Thoracic aorta (tissue), 2 donors: ENCODE data around the gene UBE2R2. TPM values are rescaled to one million over a fixed set of nuclear protein-coding genes. Genes with fewer than 3 reads are reported as not detected.
"Not testable (repeated sequence)": the region's sequence is repeated elsewhere in the genome, so short reads cannot be mapped to it uniquely, and the experiment has no call there.

Experiments
- ATAC-seq: fragments of 150-250 bp; one replicate; pipeline ENCODE4 v1.8.0; 2017; ENCODE audit warnings: low read depth; ENCODE audit not compliant: insufficient number of reproducible peaks, low FRiP score
- DNase-seq: peaks from one replicate; pipeline ENCODE4 v3.0.0-alpha.2; 2020; ENCODE audit warnings: low spot score
- H3K27ac ChIP-seq, 2 donors: fragments of 200-600 bp; sonication (generic); 1 replicate in 1 of 2; 2 replicates in 1 of 2; pipeline ENCODE4 v1.5.1; 2016; ENCODE audit warnings: mild to moderate bottlenecking in 2 of 2, moderate library complexity in 2 of 2
- H3K27me3 ChIP-seq: fragments of 200-600 bp; sonication (generic); replicated peaks from 2 replicates; pipeline ENCODE4 v1.6.0; 2016; ENCODE audit warnings: mild to moderate bottlenecking; ENCODE audit not compliant: insufficient read depth
- H3K36me3 ChIP-seq: fragments of 200-600 bp; sonication (generic); one replicate; pipeline ENCODE4 v1.5.1; 2016
- H3K4me1 ChIP-seq, 2 donors: fragments of 200-600 bp; sonication (generic); 1 replicate in 1 of 2; 2 replicates in 1 of 2; pipeline versions ENCODE4 v1.5.1 to v1.6.0; 2016; ENCODE audit warnings: low read depth in 2 of 2, mild to moderate bottlenecking in 1 of 2; ENCODE audit not compliant: control insufficient read depth in 1 of 2
- H3K4me3 ChIP-seq: fragments of 200-600 bp; sonication (generic); 2 replicates; pipeline ENCODE4 v1.5.1; 2016; ENCODE audit warnings: mild to moderate bottlenecking
- H3K9me3 ChIP-seq: fragments of 200-600 bp; sonication (generic); 2 replicates; pipeline ENCODE4 v1.5.1; 2016
- total RNA-seq, 2 donors: library from RNA; depleted of rRNA; stranded (reverse); fragments of >200 nt; gene quantifications; one replicate each; pipeline versions ENCODE4 v1.1.0 to v1.2.3, GENCODE V29; 2016
- TF ChIP-seq, protein P1 (sequence below): fragments of 200-600 bp; sonication (generic); IDR thresholded peaks from one replicate; pipeline ENCODE4 v1.5.1; 2019; ENCODE audit warnings: antibody characterized with exemption

Gene UBE2R2
- total RNA-seq, 2 donors from 2014 or later, result 21.3 to 32.5 TPM

DNA sequence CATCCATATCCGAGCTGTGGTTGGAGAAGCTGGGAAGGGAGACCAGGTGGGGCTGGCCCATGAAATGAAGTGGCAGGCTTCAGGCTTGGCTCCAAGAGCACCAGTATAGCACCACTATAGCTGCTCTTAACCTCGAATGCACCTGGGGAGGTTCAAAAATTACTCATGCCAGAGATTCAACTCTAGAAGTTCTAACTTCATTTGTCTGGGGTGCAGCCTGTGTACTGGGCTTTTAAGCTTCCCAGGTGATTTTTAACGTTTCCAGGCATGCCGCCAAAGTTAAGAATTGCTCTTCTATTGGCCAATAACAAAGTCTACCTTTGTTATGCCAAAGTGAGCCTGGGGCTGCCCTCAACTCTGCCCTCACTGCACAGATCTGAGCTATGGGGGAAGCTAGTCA is 21.1 kb upstream of the UBE2R2 start:
- TF ChIP-seq, protein P1, sequence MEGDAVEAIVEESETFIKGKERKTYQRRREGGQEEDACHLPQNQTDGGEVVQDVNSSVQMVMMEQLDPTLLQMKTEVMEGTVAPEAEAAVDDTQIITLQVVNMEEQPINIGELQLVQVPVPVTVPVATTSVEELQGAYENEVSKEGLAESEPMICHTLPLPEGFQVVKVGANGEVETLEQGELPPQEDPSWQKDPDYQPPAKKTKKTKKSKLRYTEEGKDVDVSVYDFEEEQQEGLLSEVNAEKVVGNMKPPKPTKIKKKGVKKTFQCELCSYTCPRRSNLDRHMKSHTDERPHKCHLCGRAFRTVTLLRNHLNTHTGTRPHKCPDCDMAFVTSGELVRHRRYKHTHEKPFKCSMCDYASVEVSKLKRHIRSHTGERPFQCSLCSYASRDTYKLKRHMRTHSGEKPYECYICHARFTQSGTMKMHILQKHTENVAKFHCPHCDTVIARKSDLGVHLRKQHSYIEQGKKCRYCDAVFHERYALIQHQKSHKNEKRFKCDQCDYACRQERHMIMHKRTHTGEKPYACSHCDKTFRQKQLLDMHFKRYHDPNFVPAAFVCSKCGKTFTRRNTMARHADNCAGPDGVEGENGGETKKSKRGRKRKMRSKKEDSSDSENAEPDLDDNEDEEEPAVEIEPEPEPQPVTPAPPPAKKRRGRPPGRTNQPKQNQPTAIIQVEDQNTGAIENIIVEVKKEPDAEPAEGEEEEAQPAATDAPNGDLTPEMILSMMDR, result no peak
- Histone ChIP-seq H3K36me3 (no peaks in the 10 kb centered on the region), H3K27me3 (no peaks in the 10 kb centered on the region), H3K27ac (no peak overlapping the region), H3K4me3 (no peak overlapping the region), H3K4me1 (no peaks in the 10 kb centered on the region), H3K9me3 (no peaks in the 10 kb centered on the region)
- no peak for DNase-seq
- ATAC-seq, result no peak

DNA sequence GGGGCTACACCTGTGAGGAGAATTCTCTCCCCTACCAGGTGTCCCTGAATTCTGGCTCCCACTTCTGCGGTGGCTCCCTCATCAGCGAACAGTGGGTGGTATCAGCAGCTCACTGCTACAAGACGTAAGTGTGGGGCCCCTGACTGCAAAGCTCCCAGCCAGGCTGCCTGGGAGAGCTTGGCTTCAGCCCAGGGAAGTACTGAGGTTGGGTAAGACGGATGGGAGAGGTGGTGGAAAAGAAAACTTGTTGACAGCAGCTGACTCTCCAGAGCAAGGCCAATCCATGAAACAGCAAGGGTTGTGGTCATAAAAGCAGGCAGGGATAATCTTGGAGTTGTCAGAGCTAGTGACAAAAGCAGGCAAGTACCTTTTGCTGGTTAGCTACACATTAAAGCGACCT is 20.3 kb upstream of the UBE2R2 start:
- not testable (repeated sequence) for DNase-seq, H3K4me3 ChIP-seq, H3K36me3 ChIP-seq, H3K27ac ChIP-seq, H3K9me3 ChIP-seq, H3K4me1 ChIP-seq, ATAC-seq, H3K27me3 ChIP-seq

- Histone ChIP-seq H3K36me3 (no peaks in the 10 kb centered on the region), H3K9me3 (no peaks in the 10 kb centered on the region), H3K27me3 (no peaks in the 10 kb centered on the region), H3K4me1 (no peaks in the 10 kb centered on the region), H3K4me3 (no peak overlapping the region), H3K27ac (no peak overlapping the region)
- DNase-seq (no peak), ATAC-seq (no peak)
- TF ChIP-seq, protein P1, result no peak
These were observed 19.1 kb upstream of the UBE2R2 start for GRCh38 chr9:33797837-33798236.

DNA sequence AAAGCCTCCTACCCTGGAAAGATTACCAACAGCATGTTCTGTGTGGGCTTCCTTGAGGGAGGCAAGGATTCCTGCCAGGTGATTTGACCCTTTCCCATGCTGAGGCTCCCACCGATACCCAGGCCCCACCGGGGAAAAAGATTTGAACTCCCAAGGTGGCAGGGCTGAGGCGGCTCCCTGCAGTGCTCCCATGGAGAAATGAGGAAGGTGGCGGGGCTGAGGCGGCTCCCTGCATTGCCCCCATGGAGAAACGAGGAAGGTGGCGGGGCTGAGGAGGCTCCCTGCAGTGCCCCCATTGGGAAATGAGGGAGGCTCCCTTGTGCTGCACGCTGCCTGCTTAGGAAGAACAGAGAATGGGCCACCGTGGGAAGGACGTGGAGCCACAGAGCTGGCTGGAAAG is 18.4 kb upstream of the UBE2R2 start:
- Histone ChIP-seq H3K4me3 (no peak overlapping the region), H3K4me1 (no peaks in the 10 kb centered on the region), H3K27me3 (no peaks in the 10 kb centered on the region), H3K36me3 (no peaks in the 10 kb centered on the region), H3K9me3 (no peaks in the 10 kb centered on the region), H3K27ac (no peak overlapping the region)
- ATAC-seq (no peak), DNase-seq (no peak)
- TF ChIP-seq, protein P1, result no peak

DNA sequence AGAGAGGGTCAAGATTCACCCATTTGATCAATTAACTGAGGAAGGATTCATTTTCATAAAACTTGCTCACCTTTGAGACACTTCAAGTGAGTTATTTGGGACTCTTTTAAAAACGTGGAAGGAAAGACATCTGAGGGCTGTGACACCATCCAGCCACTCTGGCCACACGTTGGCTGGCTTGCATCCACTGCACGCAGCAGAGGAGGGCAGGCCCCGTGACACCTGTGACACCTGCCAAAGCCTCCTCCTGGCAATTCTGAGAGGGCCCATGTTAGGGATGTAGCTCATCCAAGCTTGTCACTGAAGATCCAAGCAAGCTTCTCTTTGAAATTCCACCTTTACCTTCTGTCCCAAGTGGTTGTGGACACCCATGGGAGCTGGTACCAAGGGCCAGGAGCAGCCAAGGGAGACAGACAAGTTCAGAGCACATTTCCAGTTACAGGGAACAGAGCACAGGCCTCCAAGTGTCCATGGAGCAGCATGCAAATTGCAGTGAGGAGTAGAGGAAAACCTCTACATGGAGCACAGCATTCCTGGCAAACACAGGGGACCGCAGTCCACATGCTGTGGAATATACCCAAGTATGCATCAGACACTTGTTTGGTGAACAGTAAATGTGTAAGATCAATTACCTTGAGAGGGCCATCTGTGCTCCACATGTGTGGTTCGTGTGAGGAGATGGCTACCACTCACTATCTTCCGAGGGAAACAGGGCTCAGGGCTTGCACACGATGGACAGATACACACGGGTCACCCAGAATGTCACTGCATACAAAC is 16.8 kb upstream of the UBE2R2 start:
- DNase-seq (no peak), ATAC-seq (no peak)
- Histone ChIP-seq H3K27ac (no peak overlapping the region), H3K27me3 (no peaks in the 10 kb centered on the region), H3K36me3 (no peaks in the 10 kb centered on the region), H3K4me3 (no peak overlapping the region), H3K9me3 (no peaks in the 10 kb centered on the region), H3K4me1 (no peaks in the 10 kb centered on the region)
- TF ChIP-seq, protein P1, result no peak

DNA sequence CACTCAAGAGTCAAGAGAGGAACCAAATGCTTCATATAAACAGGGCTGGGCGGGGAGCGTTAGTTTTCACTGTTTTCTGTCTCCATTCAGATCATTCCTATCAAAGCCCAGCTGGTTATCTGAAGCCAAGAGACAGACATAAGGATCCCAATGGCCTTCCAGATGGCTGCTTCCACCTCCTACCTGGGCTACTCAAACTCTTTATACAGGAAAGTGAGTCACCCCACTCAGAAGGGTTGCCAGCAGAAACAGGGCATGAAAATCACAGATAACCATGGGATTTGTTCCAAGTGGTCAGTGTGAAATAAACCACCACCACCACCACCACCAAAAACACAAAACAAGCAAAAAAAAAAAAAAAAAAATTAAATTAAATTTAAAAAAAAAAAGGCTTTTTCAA is 16.1 kb upstream of the UBE2R2 start:
- TF ChIP-seq, protein P1, result no peak
- Histone ChIP-seq H3K4me1 (no peaks in the 10 kb centered on the region), H3K9me3 (no peaks in the 10 kb centered on the region), H3K27me3 (no peaks in the 10 kb centered on the region), H3K4me3 (no peak overlapping the region), H3K27ac (no peak overlapping the region), H3K36me3 (no peaks in the 10 kb centered on the region)
- DNase-seq, result no peak
- ATAC-seq, result no peak

GRCh38 chr9:33801943-33802500 is 14.9 kb upstream of the UBE2R2 start:
- not testable (repeated sequence) for ATAC-seq, DNase-seq, H3K9me3 ChIP-seq, H3K4me1 ChIP-seq, H3K36me3 ChIP-seq, H3K27ac ChIP-seq, H3K4me3 ChIP-seq, H3K27me3 ChIP-seq

GRCh38 chr9:33804196-33804595 is 12.8 kb upstream of the UBE2R2 start:
- H3K4me3 ChIP-seq, H3K9me3 ChIP-seq, H3K36me3 ChIP-seq, H3K27ac ChIP-seq, DNase-seq, H3K4me1 ChIP-seq, ATAC-seq, H3K27me3 ChIP-seq: not testable (repeated sequence)
